DOHH2 (cell line): ENCODE measurements around the gene TBKBP1.

Experiments used
- H3F3A ChIP-seq: fragments of 200-600 bp; sonication (generic), shearing (Covaris generic); 2 replicates; pipeline ENCODE4 v1.6.0; 2016; ENCODE audit warnings: antibody characterized with exemption, mild to moderate bottlenecking; ENCODE audit not compliant: control insufficient read depth, insufficient read depth
- H3K27ac ChIP-seq: fragments of 200-600 bp; sonication (generic); 2 replicates; pipeline ENCODE4 v1.5.1; 2014; ENCODE audit warnings: low read depth, mild to moderate bottlenecking, low read length, moderate library complexity
- H3K27me3 ChIP-seq: fragments of 200-600 bp; sonication (generic); 2 replicates; pipeline ENCODE4 v1.6.1; 2014; ENCODE audit warnings: mild to moderate bottlenecking, low read length, mixed read lengths; ENCODE audit not compliant: control insufficient read depth
- H3K36me3 ChIP-seq: fragments of 200-600 bp; sonication (generic); 2 replicates; pipeline ENCODE4 v1.6.1; 2014; ENCODE audit warnings: mild to moderate bottlenecking, low read length, moderate library complexity, mixed read lengths; ENCODE audit not compliant: control insufficient read depth
- H3K4me1 ChIP-seq: fragments of 200-600 bp; sonication (generic); 2 replicates; pipeline ENCODE4 v1.6.1; 2014; ENCODE audit warnings: mild to moderate bottlenecking, low read length, mixed read lengths; ENCODE audit not compliant: control insufficient read depth
- H3K4me2 ChIP-seq: fragments of 200-600 bp; sonication (generic); 2 replicates; pipeline ENCODE4 v1.6.0; 2014; ENCODE audit warnings: mild to moderate bottlenecking, low read length, moderate library complexity
- H3K4me3 ChIP-seq: fragments of 200-600 bp; sonication (generic); 2 replicates; pipeline ENCODE4 v1.5.1; 2014; ENCODE audit warnings: mild to moderate bottlenecking, low read length, mixed read lengths
- H3K79me2 ChIP-seq: fragments of 200-600 bp; sonication (generic); 2 replicates; pipeline ENCODE4 v1.6.1; 2014; ENCODE audit warnings: mild to moderate bottlenecking, low read length, mixed read lengths; ENCODE audit not compliant: control insufficient read depth
- H3K9me2 ChIP-seq: fragments of 200-600 bp; sonication (generic); replicated peaks from 2 replicates; pipeline ENCODE4 v1.6.1; 2014; ENCODE audit warnings: mild to moderate bottlenecking, low read length, mixed read lengths; ENCODE audit not compliant: control insufficient read depth
- H3K9me3 ChIP-seq: fragments of 200-600 bp; sonication (generic); 2 replicates; pipeline ENCODE4 v1.6.1; 2014; ENCODE audit warnings: antibody characterized with exemption, low read length, mixed read lengths; ENCODE audit not compliant: control insufficient read depth, insufficient read depth
- H4K20me1 ChIP-seq: fragments of 200-600 bp; sonication (generic); 2 replicates; pipeline ENCODE4 v1.6.0; 2014; ENCODE audit warnings: low read depth, mild to moderate bottlenecking, antibody characterized with exemption, low read length, moderate library complexity; ENCODE audit not compliant: control insufficient read depth, insufficient read depth
- EZH2phosphoT487 ChIP-seq: fragments of 200-600 bp; sonication (generic); IDR thresholded peaks from 2 replicates; pipeline ENCODE4 v1.6.1; 2017; ENCODE audit warnings: borderline replicate concordance, mild to moderate bottlenecking, antibody characterized with exemption, low read length, moderate library complexity, mixed read lengths
- TF ChIP-seq, protein P1 (sequence below): fragments of 200-600 bp; sonication (generic); IDR thresholded peaks from one replicate; pipeline ENCODE4 v1.5.1; 2014; ENCODE audit warnings: antibody characterized with exemption, mild to moderate bottlenecking, low read depth, low read length; ENCODE audit not compliant: poor library complexity, severe bottlenecking

TBKBP1 gene

DNA sequence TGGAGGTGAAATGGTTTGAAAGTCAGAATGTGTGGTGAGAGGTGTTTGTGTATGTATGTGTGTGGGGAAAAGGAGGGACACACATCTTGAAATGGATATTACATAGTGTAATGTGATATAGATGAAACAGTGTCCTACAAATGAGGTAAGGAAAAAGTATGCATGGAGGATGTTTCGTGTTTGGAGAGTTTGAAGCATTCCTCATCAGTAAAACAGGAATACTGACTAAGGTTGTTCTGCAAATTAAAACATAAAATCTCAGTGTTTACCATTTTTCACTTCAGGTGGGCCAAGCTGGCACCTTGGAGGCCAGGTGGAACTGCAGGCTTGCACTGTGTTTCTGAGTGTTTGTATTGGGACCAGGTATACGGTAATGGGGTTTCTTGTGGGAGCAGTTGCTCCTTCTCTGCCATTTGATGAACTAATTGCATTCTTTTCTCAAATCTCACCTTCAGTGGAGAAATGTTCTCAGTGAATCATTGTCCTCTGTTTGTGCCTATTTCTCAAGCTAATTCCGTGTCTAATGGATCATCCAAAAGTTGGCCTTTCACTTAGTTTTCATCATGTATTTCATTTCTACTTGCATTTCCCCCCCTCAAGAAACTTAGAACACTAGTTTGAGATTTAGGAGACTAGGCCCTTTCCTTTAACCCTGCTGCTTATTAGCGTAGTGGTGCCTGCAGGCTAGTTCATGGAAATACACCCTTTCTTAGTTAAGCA lies 8.2 kb upstream of the TBKBP1 start:
- H4K20me1 ChIP-seq = no peaks in the 10 kb centered on the region
- no peak overlapping the region for H3K4me3 ChIP-seq
- no peak for TF ChIP-seq EZH2phosphoT487
- TF ChIP-seq, protein P1, sequence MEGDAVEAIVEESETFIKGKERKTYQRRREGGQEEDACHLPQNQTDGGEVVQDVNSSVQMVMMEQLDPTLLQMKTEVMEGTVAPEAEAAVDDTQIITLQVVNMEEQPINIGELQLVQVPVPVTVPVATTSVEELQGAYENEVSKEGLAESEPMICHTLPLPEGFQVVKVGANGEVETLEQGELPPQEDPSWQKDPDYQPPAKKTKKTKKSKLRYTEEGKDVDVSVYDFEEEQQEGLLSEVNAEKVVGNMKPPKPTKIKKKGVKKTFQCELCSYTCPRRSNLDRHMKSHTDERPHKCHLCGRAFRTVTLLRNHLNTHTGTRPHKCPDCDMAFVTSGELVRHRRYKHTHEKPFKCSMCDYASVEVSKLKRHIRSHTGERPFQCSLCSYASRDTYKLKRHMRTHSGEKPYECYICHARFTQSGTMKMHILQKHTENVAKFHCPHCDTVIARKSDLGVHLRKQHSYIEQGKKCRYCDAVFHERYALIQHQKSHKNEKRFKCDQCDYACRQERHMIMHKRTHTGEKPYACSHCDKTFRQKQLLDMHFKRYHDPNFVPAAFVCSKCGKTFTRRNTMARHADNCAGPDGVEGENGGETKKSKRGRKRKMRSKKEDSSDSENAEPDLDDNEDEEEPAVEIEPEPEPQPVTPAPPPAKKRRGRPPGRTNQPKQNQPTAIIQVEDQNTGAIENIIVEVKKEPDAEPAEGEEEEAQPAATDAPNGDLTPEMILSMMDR = no peak
- H3K4me2 ChIP-seq = no peak overlapping the region
- H3K27ac ChIP-seq = no peak overlapping the region
- peaks cover 53% of the 10 kb centered on the region for H3K36me3 ChIP-seq
- no peaks in the 10 kb centered on the region for H3K9me3 ChIP-seq
- no peaks in the 10 kb centered on the region for H3K4me1 ChIP-seq
- peaks cover 56% of the 10 kb centered on the region for H3F3A ChIP-seq
- H3K9me2 ChIP-seq = no peaks in the 10 kb centered on the region
- no peaks in the 10 kb centered on the region for H3K79me2 ChIP-seq
- no peaks in the 10 kb centered on the region for H3K27me3 ChIP-seq

DNA sequence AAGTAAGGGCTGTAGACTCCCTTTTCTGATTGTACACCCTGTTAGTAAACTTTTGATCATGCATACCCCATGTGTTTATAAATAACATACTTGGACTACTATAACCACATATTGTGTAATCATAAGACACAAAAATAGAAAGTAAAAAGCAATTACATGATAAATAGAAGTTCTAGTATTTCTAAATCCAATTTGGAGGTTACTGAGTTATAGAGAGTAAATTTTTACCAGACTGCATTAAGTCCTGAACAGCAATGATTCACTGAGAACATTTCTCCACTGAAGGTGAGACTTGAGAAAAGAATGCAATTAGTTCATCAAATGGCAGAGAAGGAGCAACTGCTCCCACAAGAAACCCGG lies 7.7 kb upstream of the TBKBP1 start:
- H3K36me3 ChIP-seq = peaks cover 49% of the 10 kb centered on the region
- no peaks in the 10 kb centered on the region for H3K4me1 ChIP-seq
- H4K20me1 ChIP-seq = no peaks in the 10 kb centered on the region

DNA sequence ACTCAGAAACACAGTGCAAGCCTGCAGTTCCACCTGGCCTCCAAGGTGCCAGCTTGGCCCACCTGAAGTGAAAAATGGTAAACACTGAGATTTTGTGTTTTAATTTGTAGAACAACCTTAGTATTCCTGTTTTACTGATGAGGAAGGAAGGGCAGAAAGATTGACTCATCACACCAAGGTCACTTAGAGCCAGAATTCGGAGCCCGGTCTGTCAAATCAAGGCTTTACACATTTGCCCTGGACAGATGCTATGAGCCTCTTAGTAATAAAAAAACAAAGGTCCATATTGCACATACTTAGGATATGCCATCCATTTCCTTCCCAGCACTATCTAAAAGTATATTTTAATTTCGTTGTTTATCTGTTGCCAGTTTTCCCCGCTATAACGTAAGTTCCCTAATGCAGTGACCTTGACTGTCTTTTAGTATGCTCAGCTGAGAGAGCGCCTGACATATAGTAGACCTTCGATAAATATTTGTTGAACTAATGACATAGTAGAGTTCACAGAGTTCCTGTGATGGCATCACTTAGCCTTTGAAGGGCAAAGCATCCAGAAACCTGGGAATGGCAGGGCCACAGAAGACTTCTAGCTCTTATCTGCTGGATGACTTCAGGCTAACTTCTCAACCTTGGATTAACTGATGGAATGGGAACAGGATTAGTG lies 7.2 kb upstream of the TBKBP1 start:
- Histone ChIP-seq H3K27me3 (no peaks in the 10 kb centered on the region), H3K27ac (no peak overlapping the region), H3K79me2 (no peaks in the 10 kb centered on the region), H3K4me3 (no peak overlapping the region), H3K9me3 (no peaks in the 10 kb centered on the region), H3K4me1 (no peaks in the 10 kb centered on the region), H3K9me2 (no peaks in the 10 kb centered on the region), H3K36me3 (peaks cover 44% of the 10 kb centered on the region), H3F3A (peaks cover 53% of the 10 kb centered on the region), H4K20me1 (no peaks in the 10 kb centered on the region), H3K4me2 (no peak overlapping the region)
- TF ChIP-seq, protein P1 = no peak
- TF ChIP-seq EZH2phosphoT487 = no peak

More for the DNA sequence above, 7.7 kb upstream of the TBKBP1 start:
- H3K9me2 ChIP-seq = no peaks in the 10 kb centered on the region
- H3K4me2 ChIP-seq = no peak overlapping the region
- peaks cover 54% of the 10 kb centered on the region for H3F3A ChIP-seq
- H3K4me3 ChIP-seq = no peak overlapping the region
- H3K79me2 ChIP-seq = no peaks in the 10 kb centered on the region
- no peaks in the 10 kb centered on the region for H3K9me3 ChIP-seq
- H3K27ac ChIP-seq = no peak overlapping the region
- no peaks in the 10 kb centered on the region for H3K27me3 ChIP-seq
- TF ChIP-seq EZH2phosphoT487 = no peak
- TF ChIP-seq, protein P1 = no peak
